ENCODE data around the gene SF3B2.
"Not testable (repeated sequence)": the region's sequence is repeated elsewhere in the genome, so short reads cannot be mapped to it uniquely, and the experiment has no call there.

SF3B2 gene

GRCh38 chr11:66080055-66080817 is 28.1 kb downstream of the SF3B2 start:
- DNase-seq = no peak

- DNase-seq = no peak
These were observed 29.3 kb downstream of the SF3B2 start for GRCh38 chr11:66081505-66081904.

- peak; percentile 74 for DNase-seq
These were observed 31.0 kb downstream of the SF3B2 start for GRCh38 chr11:66082946-66083698.

- no peak for DNase-seq
These were observed 31.6 kb downstream of the SF3B2 start for GRCh38 chr11:66083767-66084166.

- no peak for DNase-seq
These were observed 32.8 kb downstream of the SF3B2 start for GRCh38 chr11:66084821-66085475.

- no peak for DNase-seq
These were observed 35.2 kb downstream of the SF3B2 start for GRCh38 chr11:66087148-66087908.

GRCh38 chr11:66089067-66089466 is 36.9 kb downstream of the SF3B2 start:
- no peak for DNase-seq

- no peak for DNase-seq
These were observed 38.1 kb downstream of the SF3B2 start for GRCh38 chr11:66090288-66090687.

GRCh38 chr11:66092125-66092524 is 40.0 kb downstream of the SF3B2 start:
- DNase-seq = not testable (repeated sequence)

GRCh38 chr11:66099746-66100145 is 47.6 kb downstream of the SF3B2 start:
- DNase-seq = not testable (repeated sequence)

GRCh38 chr11:66100272-66101065 is 48.3 kb downstream of the SF3B2 start:
- DNase-seq = peak; percentile 94

- no peak for DNase-seq
These were observed 48.9 kb downstream of the SF3B2 start for GRCh38 chr11:66101066-66101464.

- DNase-seq = no peak
These were observed 52.0 kb downstream of the SF3B2 start for GRCh38 chr11:66104057-66104638.

GRCh38 chr11:66106786-66107599 is 54.8 kb downstream of the SF3B2 start:
- no peak for DNase-seq

GRCh38 chr11:66107600-66108510 is 55.7 kb downstream of the SF3B2 start:
- DNase-seq = no peak

- no peak for DNase-seq
These were observed 57.1 kb downstream of the SF3B2 start for GRCh38 chr11:66109294-66109693.

GRCh38 chr11:66111158-66111557 is 59.0 kb downstream of the SF3B2 start:
- DNase-seq = no peak

GRCh38 chr11:66112041-66112491 is 59.9 kb downstream of the SF3B2 start:
- no peak for DNase-seq

All from NCI-H1092 (cell line).